Activated naive CD4-positive, alpha-beta T cell treated with anti-CD3 and anti-CD28 coated beads, Interleukin-2, amount 50 U/mL, for 72 hours (primary cell): Measurements from ENCODE around the gene SCN8A. TPM values are rescaled to one million over a fixed set of nuclear protein-coding genes. Genes with fewer than 3 reads are reported as not detected.

Source experiments
- ATAC-seq, 2 donors: fragments of 150-1000 bp; cut with Tn5 transposase; 2 replicates each; pipeline ENCODE4 v1.10.0; 2021; ENCODE audit warnings: mild to moderate bottlenecking in 2 of 2, moderate library complexity in 2 of 2
- DNase-seq, 2 donors: peaks; one replicate each; pipeline ENCODE4 v3.0.0; 2021 to 2022; ENCODE audit warnings: low spot score in 2 of 2
- H3K27ac Mint-ChIP-seq, 2 donors: one replicate each; pipeline ENCODE4 v1.8.0; 2022; ENCODE audit warnings: mild to moderate bottlenecking in 2 of 2, mixed read lengths in 2 of 2
- H3K36me3 Mint-ChIP-seq, 2 donors: one replicate each; pipeline ENCODE4 v1.8.0; 2022; ENCODE audit warnings: mixed read lengths in 2 of 2
- H3K9me3 Mint-ChIP-seq, 2 donors: one replicate each; pipeline ENCODE4 v1.8.0; 2022; ENCODE audit warnings: mixed read lengths in 2 of 2
- total RNA-seq, 2 donors: library from RNA; stranded (reverse); gene quantifications; one replicate each; pipeline ENCODE4 v1.2.3, GENCODE V29; 2022

Gene SCN8A
- total RNA-seq, 2 donors from 2014 or later: 0.84 to 1.5 TPM

DNA sequence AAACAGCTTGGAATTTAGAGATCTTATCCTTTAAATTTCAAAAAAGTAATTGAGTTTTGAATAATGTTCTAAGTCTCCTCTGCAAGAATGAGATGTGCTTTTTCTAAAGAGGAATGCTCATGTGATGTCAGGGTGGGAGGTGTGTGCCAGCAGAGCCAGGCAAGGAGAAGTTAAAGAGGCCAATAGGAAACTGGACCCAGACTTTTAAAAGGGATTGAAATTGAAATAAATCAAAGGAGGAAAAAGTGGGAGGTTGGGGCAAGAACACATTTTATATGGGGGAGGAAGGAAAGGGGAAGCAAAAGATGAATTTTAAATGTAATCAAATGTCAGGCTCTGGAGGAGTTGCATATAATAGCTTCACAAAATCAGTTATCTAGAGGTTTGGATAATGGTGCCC is 131.4 kb downstream of the SCN8A start:
- no peaks in the 10 kb centered on the region for H3K36me3 Mint-ChIP-seq
- no peaks in the 10 kb centered on the region for H3K9me3 Mint-ChIP-seq
- DNase-seq (no peak), ATAC-seq (no peak)
- H3K27ac Mint-ChIP-seq: no peak overlapping the region

- H3K36me3 Mint-ChIP-seq: no peaks in the 10 kb centered on the region
- H3K9me3 Mint-ChIP-seq: no peaks in the 10 kb centered on the region
- DNase-seq (no peak), ATAC-seq (no peak)
- no peak overlapping the region for H3K27ac Mint-ChIP-seq
Measured at GRCh38 chr12:51726161-51726560, 135.1 kb downstream of the SCN8A start.

DNA sequence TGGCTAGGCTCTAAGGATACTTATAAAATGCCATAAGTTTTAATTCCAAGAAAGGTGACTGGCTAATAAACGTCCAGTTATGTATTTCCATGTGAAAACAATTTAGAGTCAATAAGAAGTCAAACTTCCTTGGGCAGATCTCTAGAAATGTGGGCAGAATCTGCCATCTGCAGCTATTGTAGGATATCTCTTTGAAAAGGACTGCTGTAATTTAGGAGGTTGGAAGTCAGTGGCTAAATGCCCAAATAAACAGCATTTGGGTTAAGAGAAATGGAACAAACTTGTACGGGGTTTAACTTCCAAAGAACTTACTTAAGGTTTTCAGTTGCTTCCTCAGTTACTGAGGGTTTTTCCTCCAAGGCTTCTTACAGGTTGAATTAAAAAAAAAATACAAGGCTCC is 135.9 kb downstream of the SCN8A start:
- Mint-ChIP-seq H3K27ac (no peak overlapping the region), H3K9me3 (no peaks in the 10 kb centered on the region), H3K36me3 (no peaks in the 10 kb centered on the region)
- ATAC-seq (no peak), DNase-seq (no peak)

DNA sequence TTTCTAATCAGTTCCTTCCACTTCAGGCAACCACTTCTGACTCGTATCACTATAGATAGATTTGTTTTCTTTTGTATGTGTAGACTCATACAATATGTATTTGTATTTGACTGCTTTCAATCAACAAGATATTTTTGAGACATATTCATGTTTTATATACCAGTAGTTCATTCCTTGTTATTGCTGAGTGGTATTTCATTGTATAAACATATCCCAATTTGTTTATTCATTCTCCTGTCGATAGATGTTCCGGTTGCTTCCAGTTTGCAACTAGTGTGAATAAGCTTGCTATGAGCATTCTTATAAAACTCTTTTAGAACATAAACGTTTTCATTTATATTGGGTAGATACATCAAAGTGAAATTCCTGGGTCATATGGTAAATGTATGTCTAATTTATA is 138.3 kb downstream of the SCN8A start:
- Mint-ChIP-seq H3K9me3 (peaks cover 8 to 9% of the 10 kb centered on the region in 2 donors), H3K36me3 (peaks cover 3 to 10% of the 10 kb centered on the region in 2 donors), H3K27ac (no peak overlapping the region)
- DNase-seq: no peak
- ATAC-seq: no peak

DNA sequence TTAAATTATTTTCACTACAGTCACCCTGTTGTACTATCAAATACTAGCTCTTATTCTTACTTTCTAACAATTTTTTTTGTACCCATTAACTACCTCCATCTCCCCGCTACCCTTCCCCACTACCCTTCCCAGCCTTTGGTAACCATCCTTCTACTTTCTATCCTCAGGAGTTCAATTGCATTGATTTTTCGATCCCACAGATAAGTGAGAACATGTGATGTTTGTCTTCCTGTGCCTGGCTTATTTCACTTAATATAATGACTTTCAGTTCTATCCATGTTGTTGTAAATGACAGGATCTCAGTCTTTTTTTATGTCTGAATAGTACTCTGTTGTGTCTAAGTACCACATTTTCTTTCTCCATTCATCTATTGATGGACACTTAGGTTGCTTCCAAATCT is 139.7 kb downstream of the SCN8A start:
- no peak for DNase-seq
- H3K9me3 Mint-ChIP-seq: peaks cover 8 to 11% of the 10 kb centered on the region in 2 donors
- no peak overlapping the region for H3K27ac Mint-ChIP-seq
- ATAC-seq: no peak
- peaks cover 7 to 13% of the 10 kb centered on the region in 2 donors for H3K36me3 Mint-ChIP-seq

- Mint-ChIP-seq H3K36me3 (peaks cover 5 to 26% of the 10 kb centered on the region in 2 donors), H3K9me3 (peaks cover 13 to 20% of the 10 kb centered on the region in 2 donors), H3K27ac (no peak overlapping the region)
- ATAC-seq (no peak), DNase-seq (no peak)
Measured at GRCh38 chr12:51740536-51740935, 149.5 kb downstream of the SCN8A start.

DNA sequence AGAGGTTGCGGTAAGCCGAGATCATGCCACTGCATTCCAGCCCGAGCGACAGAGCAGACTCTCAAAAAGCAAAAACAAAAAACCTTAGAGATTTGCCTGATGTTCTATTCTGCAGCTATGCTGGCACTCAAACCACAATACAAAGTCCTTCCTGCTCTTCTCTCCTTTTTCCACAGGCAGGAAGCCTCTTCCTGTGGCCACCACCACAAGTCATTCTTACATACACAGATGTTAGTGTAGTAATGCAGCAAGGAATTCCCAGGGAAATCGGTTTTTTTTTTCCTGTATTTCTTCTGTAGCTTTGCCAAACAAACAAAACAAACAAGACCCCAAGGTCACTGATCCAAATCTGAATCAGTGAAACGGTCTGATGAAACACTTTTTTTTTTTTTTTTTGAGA is 153.2 kb downstream of the SCN8A start:
- H3K27ac Mint-ChIP-seq: no peak overlapping the region
- H3K9me3 Mint-ChIP-seq: peaks cover 13 to 20% of the 10 kb centered on the region in 2 donors
- ATAC-seq (no peak), DNase-seq (no peak)
- H3K36me3 Mint-ChIP-seq: peaks cover 5 to 26% of the 10 kb centered on the region in 2 donors

DNA sequence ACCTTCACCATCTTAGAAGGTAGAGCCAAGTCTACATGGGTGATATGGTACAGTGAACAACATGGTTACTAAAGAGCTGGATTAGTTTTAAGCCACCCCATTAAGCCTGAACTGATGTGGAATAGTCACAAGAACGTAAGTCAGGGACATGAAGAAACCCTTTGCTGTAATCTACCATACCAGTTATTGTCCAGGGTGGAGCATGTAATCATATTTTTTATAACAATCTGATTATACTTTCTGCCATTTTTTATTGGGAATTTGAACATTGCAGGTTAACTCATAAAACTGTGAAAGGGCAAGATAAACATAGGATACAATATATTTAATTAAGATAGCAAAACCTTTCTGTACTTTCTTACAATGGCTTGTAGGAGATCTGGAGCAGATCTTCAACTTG is 153.9 kb downstream of the SCN8A start:
- ATAC-seq (no peak), DNase-seq (no peak)
- peaks cover 5 to 26% of the 10 kb centered on the region in 2 donors for H3K36me3 Mint-ChIP-seq
- peaks cover 13 to 20% of the 10 kb centered on the region in 2 donors for H3K9me3 Mint-ChIP-seq
- H3K27ac Mint-ChIP-seq: no peak overlapping the region

DNA sequence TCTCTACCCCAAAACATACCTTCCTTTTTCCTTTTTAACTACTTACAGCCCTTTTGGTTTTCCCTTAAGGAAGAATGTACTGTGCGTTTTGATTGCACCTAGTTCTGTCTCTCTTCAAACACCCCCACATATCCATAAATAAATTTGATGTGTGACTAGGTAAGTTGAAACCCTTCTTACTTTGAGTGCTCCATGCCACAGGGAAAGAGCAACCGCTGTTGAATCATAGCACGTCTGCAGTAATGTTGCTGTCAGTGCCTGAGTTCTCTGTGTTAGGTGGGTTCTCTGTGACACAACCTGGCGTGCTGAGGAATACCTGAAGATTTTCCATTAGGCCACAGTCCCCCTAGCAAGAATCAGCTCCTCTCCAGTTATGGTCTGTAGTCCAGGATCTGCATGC is 155.4 kb downstream of the SCN8A start:
- peaks cover 5 to 12% of the 10 kb centered on the region in 2 donors for H3K9me3 Mint-ChIP-seq
- H3K27ac Mint-ChIP-seq: no peak overlapping the region
- DNase-seq (no peak), ATAC-seq (no peak)
- H3K36me3 Mint-ChIP-seq: peaks cover 5 to 16% of the 10 kb centered on the region in 2 donors

- ATAC-seq: no peak
- Mint-ChIP-seq H3K27ac (no peak overlapping the region), H3K9me3 (no peaks in the 10 kb centered on the region), H3K36me3 (peaks cover 0 to 2% of the 10 kb centered on the region in 2 donors)
- DNase-seq: no peak
Measured at GRCh38 chr12:51748235-51748634, 157.2 kb downstream of the SCN8A start.

- DNase-seq: no peak
- Mint-ChIP-seq H3K36me3 (no peaks in the 10 kb centered on the region), H3K27ac (no peak overlapping the region), H3K9me3 (no peaks in the 10 kb centered on the region)
- ATAC-seq: no peak
Measured at GRCh38 chr12:51749206-51749985, 158.4 kb downstream of the SCN8A start.

DNA sequence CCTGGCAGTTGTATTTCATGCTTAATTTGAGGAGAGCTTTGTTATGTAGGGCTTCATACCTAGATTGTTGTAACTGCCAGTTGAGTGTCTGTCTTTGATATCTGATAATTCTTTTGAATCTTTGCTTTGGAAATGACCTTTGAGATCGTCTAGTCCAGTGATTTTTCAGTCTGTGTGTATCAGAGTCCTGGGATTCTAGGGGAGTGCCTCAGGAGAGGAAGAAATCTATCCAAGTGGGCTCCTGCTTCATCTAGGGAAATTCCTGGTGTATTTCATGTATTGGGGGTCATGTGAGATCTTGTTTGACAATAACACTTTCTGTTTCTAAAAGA is 158.9 kb downstream of the SCN8A start:
- Mint-ChIP-seq H3K9me3 (no peaks in the 10 kb centered on the region), H3K27ac (no peak overlapping the region), H3K36me3 (no peaks in the 10 kb centered on the region)
- DNase-seq (no peak), ATAC-seq (no peak)

GRCh38 chr12:51751661-51752060 is 160.6 kb downstream of the SCN8A start:
- no peak overlapping the region for H3K27ac Mint-ChIP-seq
- no peak for DNase-seq
- no peak for ATAC-seq
- no peaks in the 10 kb centered on the region for H3K36me3 Mint-ChIP-seq
- no peaks in the 10 kb centered on the region for H3K9me3 Mint-ChIP-seq

- H3K27ac Mint-ChIP-seq: no peak overlapping the region
- no peak for ATAC-seq
- no peak for DNase-seq
- H3K9me3 Mint-ChIP-seq: no peaks in the 10 kb centered on the region
- no peaks in the 10 kb centered on the region for H3K36me3 Mint-ChIP-seq
Measured at GRCh38 chr12:51752234-51752889, 161.3 kb downstream of the SCN8A start.

DNA sequence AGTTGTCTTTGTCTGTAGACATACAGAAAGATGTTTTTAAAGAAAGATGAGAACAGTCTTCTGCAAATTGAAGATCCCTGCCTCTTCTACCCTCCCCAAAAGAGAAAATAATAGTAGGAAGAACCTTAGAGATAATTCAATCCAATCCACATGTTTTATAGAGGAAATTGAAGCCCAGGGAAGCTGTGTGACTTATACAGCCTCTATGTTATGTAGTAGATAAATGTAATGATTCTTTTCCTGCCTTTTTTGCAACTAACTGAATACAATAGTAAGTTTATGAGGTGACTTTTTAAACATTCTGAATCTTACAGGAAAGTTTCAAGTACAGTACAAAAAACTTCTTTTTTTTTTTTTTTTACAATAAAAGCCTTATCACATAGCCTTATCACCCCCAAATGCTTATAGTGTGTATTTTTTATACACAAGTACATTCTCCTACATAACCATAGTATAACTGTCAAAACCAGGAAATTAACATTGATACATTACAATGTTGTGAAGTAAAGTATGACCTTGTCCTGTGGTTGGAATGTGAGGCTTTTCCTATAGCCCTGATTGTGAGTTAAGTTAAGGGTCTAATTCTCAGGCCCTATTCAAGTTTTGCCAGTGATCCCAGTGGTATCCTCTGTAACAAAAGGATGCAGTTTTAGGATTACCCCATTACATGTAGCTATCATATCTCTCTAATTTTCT is 163.1 kb downstream of the SCN8A start:
- Mint-ChIP-seq H3K9me3 (no peaks in the 10 kb centered on the region), H3K27ac (no peak overlapping the region), H3K36me3 (no peaks in the 10 kb centered on the region)
- no peak for ATAC-seq
- no peak for DNase-seq

DNA sequence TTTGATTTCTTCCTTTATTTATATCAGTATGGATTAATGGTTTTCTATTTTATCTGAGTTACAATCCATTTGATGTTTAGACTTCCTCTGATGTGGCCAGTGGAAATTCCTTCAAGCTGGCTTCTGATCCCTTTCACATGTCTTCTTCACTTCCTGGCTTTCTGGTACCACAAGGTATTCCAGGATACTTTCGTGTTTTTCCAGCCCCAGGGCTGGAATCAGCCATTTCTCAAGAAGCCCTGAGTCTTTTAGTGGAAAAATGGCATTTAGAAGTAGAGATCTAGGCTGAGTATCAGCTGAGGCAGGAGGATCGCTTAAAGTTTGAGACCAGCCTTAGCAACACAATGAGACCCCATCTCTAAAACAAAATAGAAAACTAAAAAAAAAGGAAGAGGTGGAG is 164.2 kb downstream of the SCN8A start:
- DNase-seq (no peak), ATAC-seq (no peak)
- H3K36me3 Mint-ChIP-seq: no peaks in the 10 kb centered on the region
- no peaks in the 10 kb centered on the region for H3K9me3 Mint-ChIP-seq
- H3K27ac Mint-ChIP-seq: no peak overlapping the region

DNA sequence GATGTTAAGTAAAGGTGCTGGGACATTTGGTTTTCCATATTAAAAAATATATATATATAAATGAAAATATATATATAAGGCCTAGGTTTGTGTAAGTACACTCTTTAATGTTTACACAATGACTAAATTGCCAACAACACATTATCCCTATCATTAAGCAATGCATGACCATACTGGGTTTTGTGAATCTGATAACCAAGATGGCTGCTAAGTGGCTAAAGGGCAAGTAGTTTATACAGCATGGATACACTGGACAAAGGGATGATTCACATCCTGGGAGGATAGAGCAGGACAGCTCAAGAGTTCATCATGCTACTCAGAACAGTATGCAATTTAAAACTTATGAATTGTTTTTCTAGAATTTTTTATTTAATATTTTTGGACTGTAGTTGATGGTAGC is 168.1 kb downstream of the SCN8A start:
- Mint-ChIP-seq H3K36me3 (no peaks in the 10 kb centered on the region), H3K27ac (no peak overlapping the region), H3K9me3 (no peaks in the 10 kb centered on the region)
- DNase-seq (no peak), ATAC-seq (no peak)
